Activated T-cell treated with anti-CD3 and anti-CD28 coated beads, Interleukin-2, amount 50 U/mL, for 72 hours (primary cell): ENCODE data around the gene ZNF579. TPM values are rescaled to one million over a fixed set of nuclear protein-coding genes. Genes with fewer than 3 reads are reported as not detected.
"Not testable (repeated sequence)": the region's sequence is repeated elsewhere in the genome, so short reads cannot be mapped to it uniquely, and the experiment has no call there.

ENCODE experiments used
- ATAC-seq, 2 donors: fragments of 150-1000 bp; cut with Tn5 transposase; replicated peaks in 1 of 2; 2 replicates each; pipeline ENCODE4 v1.10.0; 2021; ENCODE audit warnings: moderate library complexity in 2 of 2, mild to moderate bottlenecking in 1 of 2
- DNase-seq, 2 donors: peaks; one replicate each; pipeline ENCODE4 v3.0.0; 2021 to 2022; ENCODE audit warnings: mixed read lengths in 1 of 2
- H3K27ac Mint-ChIP-seq: one replicate; pipeline ENCODE4 v1.8.0; 2022; ENCODE audit warnings: mild to moderate bottlenecking, moderate library complexity, mixed read lengths
- H3K27me3 Mint-ChIP-seq: one replicate; pipeline ENCODE4 v1.8.0; 2022; ENCODE audit warnings: low read depth, mixed read lengths
- H3K36me3 Mint-ChIP-seq, 2 donors: one replicate each; pipeline ENCODE4 v1.8.0; 2022; ENCODE audit warnings: mixed read lengths in 2 of 2, mild to moderate bottlenecking in 1 of 2; ENCODE audit not compliant: insufficient read depth in 2 of 2
- H3K4me1 Mint-ChIP-seq: one replicate; pipeline ENCODE4 v1.8.0; 2022; ENCODE audit warnings: low read depth, mixed read lengths
- H3K4me3 Mint-ChIP-seq, 2 donors: one replicate each; pipeline ENCODE4 v1.8.0; 2022; ENCODE audit warnings: mild to moderate bottlenecking in 2 of 2, mixed read lengths in 2 of 2, moderate library complexity in 2 of 2
- H3K9me3 Mint-ChIP-seq, 2 donors: one replicate each; pipeline ENCODE4 v1.8.0; 2022; ENCODE audit warnings: mixed read lengths in 2 of 2
- total RNA-seq, 2 donors: library from RNA; stranded (reverse); gene quantifications; one replicate each; pipeline ENCODE4 v1.2.3, GENCODE V29; 2022

ZNF579 gene
- total RNA-seq, 2 donors from 2014 or later, result 9.3 to 9.4 TPM

DNA sequence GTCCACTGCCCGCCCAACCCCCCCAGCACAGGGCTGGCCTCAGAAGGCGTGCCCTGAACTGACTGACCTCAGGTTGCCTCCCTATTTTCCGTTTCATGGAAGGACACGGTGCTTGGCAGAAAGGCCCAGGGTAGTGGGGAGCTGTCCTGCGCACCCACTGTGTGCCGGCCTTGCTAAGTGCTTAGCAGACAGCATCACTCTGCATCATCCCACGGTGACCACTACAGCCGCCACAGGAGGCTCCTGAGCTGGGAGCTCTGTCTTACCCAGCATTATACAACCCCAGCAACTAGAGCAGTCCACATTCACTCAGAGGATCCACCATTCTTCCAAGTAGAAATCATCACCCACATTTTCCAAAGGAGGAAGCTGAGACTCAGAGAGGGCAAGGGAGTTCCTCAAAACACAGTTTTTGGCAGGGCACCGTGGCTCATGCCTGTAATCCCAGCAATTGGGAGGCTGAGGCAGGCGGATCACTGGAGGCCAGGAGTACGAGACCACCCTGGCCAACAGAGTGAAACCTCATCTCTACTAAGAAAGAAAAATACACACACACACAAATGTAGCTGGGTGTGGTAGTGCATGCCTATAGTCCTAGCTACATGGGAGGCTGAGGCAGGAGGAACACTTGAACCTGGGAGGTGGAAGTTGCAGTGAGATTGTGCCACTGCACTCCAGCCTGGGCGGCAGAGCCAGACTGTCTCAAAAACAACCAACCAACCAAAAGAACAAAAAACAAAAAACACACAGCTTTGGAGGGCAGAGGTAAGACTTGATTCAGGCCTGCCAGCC lies 45.3 kb downstream of the ZNF579 start:
- Mint-ChIP-seq H3K4me1 (no peaks in the 10 kb centered on the region), H3K9me3 (no peaks in the 10 kb centered on the region), H3K27me3 (no peaks in the 10 kb centered on the region), H3K27ac (no peak overlapping the region), H3K36me3 (no peaks in the 10 kb centered on the region), H3K4me3 (no peak overlapping the region)
- ATAC-seq, result no peak
- DNase-seq, result no peak

DNA sequence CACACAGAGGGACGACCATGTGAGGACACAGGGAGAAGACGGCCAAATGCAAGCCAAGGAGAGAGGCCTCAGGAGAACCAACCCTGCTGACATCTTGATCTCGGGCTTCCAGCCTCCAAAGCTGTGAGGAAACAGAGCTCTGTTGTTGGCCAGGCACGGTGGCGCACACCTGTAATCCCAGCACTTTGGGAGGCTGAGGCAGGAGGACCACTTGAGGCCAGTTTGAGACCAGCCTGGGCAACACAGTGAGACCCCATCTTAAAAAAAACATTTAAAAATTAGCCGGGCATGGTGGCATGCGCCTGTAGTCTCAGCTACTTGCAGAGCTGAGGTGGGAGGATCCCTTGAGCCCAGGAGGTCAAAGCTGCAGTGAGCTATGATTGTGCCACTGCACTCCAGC lies 46.4 kb downstream of the ZNF579 start:
- H3K36me3 Mint-ChIP-seq, ATAC-seq, H3K27me3 Mint-ChIP-seq, DNase-seq, H3K9me3 Mint-ChIP-seq, H3K4me1 Mint-ChIP-seq, H3K27ac Mint-ChIP-seq, H3K4me3 Mint-ChIP-seq: not testable (repeated sequence)

DNA sequence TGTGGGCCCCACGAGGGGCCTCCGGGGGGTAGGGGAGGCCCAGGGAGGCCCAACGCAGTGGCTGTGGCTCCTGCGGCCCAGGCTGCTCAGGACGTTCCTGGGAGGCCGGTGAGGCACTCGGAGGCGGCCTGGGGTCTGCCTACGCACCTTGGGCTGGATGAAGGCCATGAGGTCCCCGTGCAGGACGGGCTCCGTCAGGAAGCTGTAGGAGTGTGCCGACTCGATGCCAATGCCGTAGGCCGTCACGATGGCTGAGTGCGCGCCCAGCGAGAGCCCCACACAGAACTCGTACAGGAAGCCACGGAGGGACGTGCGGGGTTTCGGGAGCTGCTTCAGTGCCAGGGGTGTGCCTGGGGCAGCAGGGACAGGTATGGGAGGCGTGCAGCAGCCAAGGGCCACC lies 49.7 kb downstream of the ZNF579 start:
- no peaks in the 10 kb centered on the region for H3K4me1 Mint-ChIP-seq
- DNase-seq (no peak), ATAC-seq (no peak)
- H3K27me3 Mint-ChIP-seq, result no peaks in the 10 kb centered on the region
- H3K9me3 Mint-ChIP-seq, result no peaks in the 10 kb centered on the region
- H3K4me3 Mint-ChIP-seq, result no peak overlapping the region
- H3K36me3 Mint-ChIP-seq, result no peaks in the 10 kb centered on the region
- no peak overlapping the region for H3K27ac Mint-ChIP-seq

DNA sequence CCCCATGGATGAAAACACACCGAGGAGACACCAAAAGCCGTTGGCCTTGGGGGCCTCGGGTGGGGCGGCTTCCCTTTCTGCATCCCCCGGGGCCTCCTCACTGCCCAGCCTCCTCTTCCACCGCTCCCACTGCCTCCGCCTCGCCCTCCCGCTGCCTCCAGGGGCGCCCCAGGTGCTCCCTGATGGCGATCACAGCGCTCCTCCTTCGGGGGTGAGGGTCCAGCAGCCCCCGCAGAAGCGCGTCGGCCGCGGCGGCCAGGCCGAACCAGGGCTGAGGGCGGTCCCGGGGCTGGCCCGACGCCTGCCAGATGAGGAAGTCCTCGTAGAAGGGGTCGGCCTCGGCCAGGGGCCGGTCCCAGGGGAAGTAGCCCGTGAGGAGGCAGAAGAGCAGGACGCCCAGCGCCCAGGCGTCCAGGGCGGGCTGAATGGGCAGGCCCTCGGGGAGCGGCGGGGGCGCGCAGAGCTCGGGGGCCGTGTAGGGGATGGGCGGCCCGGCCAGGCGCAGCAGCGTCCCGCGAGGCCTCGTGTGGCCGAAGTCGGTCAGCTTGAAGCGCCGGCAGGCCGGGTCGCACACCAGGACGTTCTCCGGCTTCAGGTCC lies 50.9 kb downstream of the ZNF579 start:
- Mint-ChIP-seq H3K9me3 (no peaks in the 10 kb centered on the region), H3K27me3 (no peaks in the 10 kb centered on the region), H3K4me1 (no peaks in the 10 kb centered on the region), H3K36me3 (no peaks in the 10 kb centered on the region), H3K4me3 (no peak overlapping the region), H3K27ac (no peak overlapping the region)
- ATAC-seq (no peak), DNase-seq (no peak)

DNA sequence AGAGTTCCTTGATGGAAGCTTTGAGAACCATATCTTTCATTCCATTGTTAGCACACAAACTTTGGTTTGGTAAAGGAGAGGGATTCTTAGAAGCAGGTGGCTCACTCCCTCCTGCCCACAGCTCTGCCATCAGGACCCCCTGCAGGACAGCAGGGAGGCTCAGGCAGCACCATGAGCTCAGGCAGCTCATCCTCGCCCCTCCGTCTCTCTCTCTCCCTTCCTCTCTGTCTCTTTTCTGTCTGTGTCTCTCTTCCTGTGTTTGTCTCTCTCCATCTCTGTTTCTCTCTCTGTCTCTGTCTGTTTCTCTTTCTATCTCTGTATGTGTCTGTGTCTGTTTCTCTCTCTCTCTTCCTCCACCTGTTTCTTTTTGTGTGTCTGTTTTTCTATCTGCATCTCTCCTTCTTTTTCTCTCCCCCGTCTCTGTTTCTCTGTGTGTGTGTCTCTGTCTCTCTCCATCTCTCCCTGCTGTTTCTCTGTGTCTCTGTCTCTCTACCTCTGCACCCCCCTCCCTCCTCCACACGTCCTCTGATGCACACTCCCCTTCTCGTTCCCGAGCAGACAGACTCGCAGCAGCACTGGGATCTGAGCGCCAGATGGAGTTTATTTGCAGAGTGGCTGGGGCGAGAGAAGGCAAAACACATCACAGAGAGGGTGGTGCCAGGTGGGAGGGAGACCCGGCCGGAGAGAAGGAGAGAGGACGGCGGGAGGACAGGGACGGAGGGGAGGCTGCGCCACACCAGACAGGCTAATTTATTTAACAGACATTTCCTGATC lies 52.4 kb downstream of the ZNF579 start:
- Mint-ChIP-seq H3K4me1 (no peaks in the 10 kb centered on the region), H3K36me3 (no peaks in the 10 kb centered on the region), H3K27ac (no peak overlapping the region), H3K9me3 (no peaks in the 10 kb centered on the region), H3K4me3 (no peak overlapping the region), H3K27me3 (no peaks in the 10 kb centered on the region)
- DNase-seq (no peak), ATAC-seq (no peak)

DNA sequence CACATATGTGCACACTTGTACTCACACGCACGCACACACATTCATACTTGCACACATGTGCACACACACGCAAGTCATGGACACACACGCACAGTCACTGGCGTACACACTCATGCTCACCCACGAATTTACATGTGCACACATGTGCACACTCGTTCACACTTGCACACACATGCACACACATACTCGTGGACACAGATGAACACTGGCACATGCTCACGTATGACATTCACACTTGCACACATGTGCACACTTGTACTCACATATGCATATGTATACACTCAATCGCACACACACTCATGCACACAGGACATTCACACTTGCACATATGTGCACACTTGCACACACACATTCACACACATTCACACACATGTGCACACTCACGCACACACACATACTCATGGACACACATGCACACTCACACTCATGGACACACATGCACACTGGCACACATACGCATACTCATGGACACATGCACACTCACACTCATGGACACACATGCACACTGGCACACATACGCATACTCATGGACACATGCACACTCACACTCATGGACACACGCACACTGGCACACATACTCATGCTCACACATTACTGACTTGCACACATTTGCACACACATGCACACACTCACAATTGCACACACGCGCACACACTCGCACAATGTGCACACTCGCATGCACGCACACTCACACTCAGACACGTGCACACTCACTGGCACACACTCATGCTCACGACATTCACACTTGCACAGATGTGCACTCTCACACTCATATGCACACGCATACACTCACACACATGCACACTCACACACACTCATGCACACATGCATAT lies 53.2 kb downstream of the ZNF579 start:
- Mint-ChIP-seq H3K4me3 (no peak overlapping the region), H3K27ac (no peak overlapping the region)
- no peak for ATAC-seq

More for the DNA sequence above, 53.2 kb downstream of the ZNF579 start:
- no peaks in the 10 kb centered on the region for H3K36me3 Mint-ChIP-seq
- no peaks in the 10 kb centered on the region for H3K4me1 Mint-ChIP-seq
- no peaks in the 10 kb centered on the region for H3K27me3 Mint-ChIP-seq
- no peak for DNase-seq
- no peaks in the 10 kb centered on the region for H3K9me3 Mint-ChIP-seq

Other genes starting within 250 kb of the ZNF579 start
- gene KMT5C, start 241.0 kb downstream of the ZNF579 start, total RNA-seq, result 10 to 100 TPM; 29.2 to 31.3 TPM
- gene COX6B2, start 226.1 kb downstream of the ZNF579 start, total RNA-seq, result 1 to 10 TPM; 3.1 to 7.4 TPM
- under 1 TPM in 1 of 2 donors, not detected in 1; 0.07 TPM for gene GARIN5B, start 217.6 kb downstream of the ZNF579 start, total RNA-seq
- 1 to 10 TPM; 4.0 to 5.4 TPM for gene IL11, start 210.4 kb downstream of the ZNF579 start, total RNA-seq
- gene TMEM190, start 204.0 kb downstream of the ZNF579 start, total RNA-seq, result not detected
- gene TMEM238, start 196.6 kb downstream of the ZNF579 start, total RNA-seq, result 10 to 100 TPM in 1 of 2 donors, 1 to 10 TPM in 1; 7.5 to 11.7 TPM
- gene RPL28, start 194.9 kb downstream of the ZNF579 start, total RNA-seq, result 1,000 to 10,000 TPM; 3,217 to 3,413 TPM
- 100 to 1,000 TPM; 192 to 223 TPM for gene UBE2S, start 173.1 kb downstream of the ZNF579 start, total RNA-seq
- gene SHISA7, start 137.5 kb downstream of the ZNF579 start, total RNA-seq, result under 1 TPM in 1 of 2 donors, not detected in 1; 0.17 TPM
- gene ISOC2, start 119.2 kb downstream of the ZNF579 start, total RNA-seq, result 10 to 100 TPM; 19.5 to 20.3 TPM
- not detected for gene C19orf85, start 116.1 kb downstream of the ZNF579 start, total RNA-seq
- 1 to 10 TPM; 7.9 to 9.0 TPM for gene ZNF628, start 104.2 kb downstream of the ZNF579 start, total RNA-seq
- gene NAT14, start 95.7 kb downstream of the ZNF579 start, total RNA-seq, result 10 to 100 TPM; 19.2 to 20.5 TPM
- 1 to 10 TPM; 1.2 to 1.7 TPM for gene SSC5D, start 92.4 kb downstream of the ZNF579 start, total RNA-seq
- not detected for gene SBK2, start 43.7 kb downstream of the ZNF579 start, total RNA-seq
- gene SBK3, start 35.3 kb downstream of the ZNF579 start, total RNA-seq, result not detected
- 10 to 100 TPM; 16.2 to 17.3 TPM for gene FIZ1, start 18.7 kb upstream of the ZNF579 start, total RNA-seq
- 10 to 100 TPM; 26.2 to 32.3 TPM for gene ZNF524, start 19.4 kb upstream of the ZNF579 start, total RNA-seq
- 10 to 100 TPM; 12.9 to 13.2 TPM for gene ZNF865, start 24.8 kb upstream of the ZNF579 start, total RNA-seq
- 1 to 10 TPM; 4.3 to 6.9 TPM for gene ZNF784, start 43.7 kb upstream of the ZNF579 start, total RNA-seq
- 10 to 100 TPM; 46.1 to 47.8 TPM for gene ZNF580, start 60.2 kb upstream of the ZNF579 start, total RNA-seq
- 10 to 100 TPM; 43.1 to 50.7 TPM for gene ZNF581, start 62.8 kb upstream of the ZNF579 start, total RNA-seq
- gene CCDC106, start 67.4 kb upstream of the ZNF579 start, total RNA-seq, result 10 to 100 TPM; 13.8 to 21.7 TPM
- 100 to 1,000 TPM; 128 to 137 TPM for gene U2AF2, start 74.2 kb upstream of the ZNF579 start, total RNA-seq
- gene EPN1, start 94.4 kb upstream of the ZNF579 start, total RNA-seq, result 10 to 100 TPM; 33.8 to 40.5 TPM
- not detected for gene NLRP9, start 157.6 kb upstream of the ZNF579 start, total RNA-seq
- not detected for gene RFPL4A, start 178.2 kb upstream of the ZNF579 start, total RNA-seq
- gene RFPL4AL1, start 188.3 kb upstream of the ZNF579 start, total RNA-seq, result not detected